Measurements from ENCODE around the gene ZDHHC1. TPM values are rescaled to one million over a fixed set of nuclear protein-coding genes. Genes with fewer than 3 reads are reported as not detected.

Gene ZDHHC1
- total and polyA plus RNA-seq, 2 of the 13 experiments (the other 11 are each of a cell fraction or from before 2014, with no cell fraction given): 0.51 to 1.1 TPM

DNA sequence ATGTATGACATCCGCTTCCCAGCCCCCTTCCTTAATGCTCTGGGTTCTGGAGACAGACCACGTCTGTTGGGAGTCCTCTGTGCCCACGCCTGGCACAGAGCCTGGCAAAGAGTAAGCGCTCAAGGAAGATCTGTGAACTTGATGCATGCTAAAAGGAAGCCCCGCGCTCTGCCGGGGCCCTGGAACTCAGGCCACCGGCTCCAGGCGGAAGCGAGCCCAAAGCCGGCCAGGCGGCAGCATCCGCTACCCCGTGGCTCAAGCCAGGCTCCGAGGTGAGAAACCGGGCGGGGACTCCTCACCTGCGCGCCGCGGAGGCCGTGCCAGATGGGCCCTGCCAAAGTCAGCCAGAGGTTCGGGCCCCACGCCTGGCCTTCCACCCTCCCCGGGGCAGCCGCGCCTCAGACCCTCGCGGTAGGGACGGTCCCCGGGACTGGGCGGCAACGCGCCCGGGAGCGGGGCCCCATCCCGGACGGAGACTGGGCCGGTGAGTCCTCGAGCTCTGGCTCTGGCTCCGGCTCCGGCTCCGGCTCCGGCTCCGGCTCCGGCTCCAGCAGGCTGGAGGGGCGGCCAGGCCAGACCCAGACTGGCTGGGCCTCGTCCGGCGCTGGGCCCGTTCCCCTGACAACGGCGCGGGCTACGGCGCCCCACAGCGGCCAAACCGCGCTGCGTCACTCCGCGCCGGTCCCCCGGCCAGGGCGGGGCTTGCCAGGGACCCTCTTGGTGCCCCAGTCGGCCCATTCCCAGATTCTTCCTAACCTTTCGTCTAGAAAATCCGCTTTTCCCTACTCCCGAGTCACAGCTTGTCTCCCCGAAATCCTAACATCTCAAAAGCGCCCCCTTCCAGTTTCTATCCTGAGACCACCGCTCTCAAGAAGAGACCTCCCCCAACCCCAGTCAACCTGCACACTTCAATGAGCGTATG, at the start of gene ZDHHC1 (continued):
- TF ChIP-seq, protein P1, sequence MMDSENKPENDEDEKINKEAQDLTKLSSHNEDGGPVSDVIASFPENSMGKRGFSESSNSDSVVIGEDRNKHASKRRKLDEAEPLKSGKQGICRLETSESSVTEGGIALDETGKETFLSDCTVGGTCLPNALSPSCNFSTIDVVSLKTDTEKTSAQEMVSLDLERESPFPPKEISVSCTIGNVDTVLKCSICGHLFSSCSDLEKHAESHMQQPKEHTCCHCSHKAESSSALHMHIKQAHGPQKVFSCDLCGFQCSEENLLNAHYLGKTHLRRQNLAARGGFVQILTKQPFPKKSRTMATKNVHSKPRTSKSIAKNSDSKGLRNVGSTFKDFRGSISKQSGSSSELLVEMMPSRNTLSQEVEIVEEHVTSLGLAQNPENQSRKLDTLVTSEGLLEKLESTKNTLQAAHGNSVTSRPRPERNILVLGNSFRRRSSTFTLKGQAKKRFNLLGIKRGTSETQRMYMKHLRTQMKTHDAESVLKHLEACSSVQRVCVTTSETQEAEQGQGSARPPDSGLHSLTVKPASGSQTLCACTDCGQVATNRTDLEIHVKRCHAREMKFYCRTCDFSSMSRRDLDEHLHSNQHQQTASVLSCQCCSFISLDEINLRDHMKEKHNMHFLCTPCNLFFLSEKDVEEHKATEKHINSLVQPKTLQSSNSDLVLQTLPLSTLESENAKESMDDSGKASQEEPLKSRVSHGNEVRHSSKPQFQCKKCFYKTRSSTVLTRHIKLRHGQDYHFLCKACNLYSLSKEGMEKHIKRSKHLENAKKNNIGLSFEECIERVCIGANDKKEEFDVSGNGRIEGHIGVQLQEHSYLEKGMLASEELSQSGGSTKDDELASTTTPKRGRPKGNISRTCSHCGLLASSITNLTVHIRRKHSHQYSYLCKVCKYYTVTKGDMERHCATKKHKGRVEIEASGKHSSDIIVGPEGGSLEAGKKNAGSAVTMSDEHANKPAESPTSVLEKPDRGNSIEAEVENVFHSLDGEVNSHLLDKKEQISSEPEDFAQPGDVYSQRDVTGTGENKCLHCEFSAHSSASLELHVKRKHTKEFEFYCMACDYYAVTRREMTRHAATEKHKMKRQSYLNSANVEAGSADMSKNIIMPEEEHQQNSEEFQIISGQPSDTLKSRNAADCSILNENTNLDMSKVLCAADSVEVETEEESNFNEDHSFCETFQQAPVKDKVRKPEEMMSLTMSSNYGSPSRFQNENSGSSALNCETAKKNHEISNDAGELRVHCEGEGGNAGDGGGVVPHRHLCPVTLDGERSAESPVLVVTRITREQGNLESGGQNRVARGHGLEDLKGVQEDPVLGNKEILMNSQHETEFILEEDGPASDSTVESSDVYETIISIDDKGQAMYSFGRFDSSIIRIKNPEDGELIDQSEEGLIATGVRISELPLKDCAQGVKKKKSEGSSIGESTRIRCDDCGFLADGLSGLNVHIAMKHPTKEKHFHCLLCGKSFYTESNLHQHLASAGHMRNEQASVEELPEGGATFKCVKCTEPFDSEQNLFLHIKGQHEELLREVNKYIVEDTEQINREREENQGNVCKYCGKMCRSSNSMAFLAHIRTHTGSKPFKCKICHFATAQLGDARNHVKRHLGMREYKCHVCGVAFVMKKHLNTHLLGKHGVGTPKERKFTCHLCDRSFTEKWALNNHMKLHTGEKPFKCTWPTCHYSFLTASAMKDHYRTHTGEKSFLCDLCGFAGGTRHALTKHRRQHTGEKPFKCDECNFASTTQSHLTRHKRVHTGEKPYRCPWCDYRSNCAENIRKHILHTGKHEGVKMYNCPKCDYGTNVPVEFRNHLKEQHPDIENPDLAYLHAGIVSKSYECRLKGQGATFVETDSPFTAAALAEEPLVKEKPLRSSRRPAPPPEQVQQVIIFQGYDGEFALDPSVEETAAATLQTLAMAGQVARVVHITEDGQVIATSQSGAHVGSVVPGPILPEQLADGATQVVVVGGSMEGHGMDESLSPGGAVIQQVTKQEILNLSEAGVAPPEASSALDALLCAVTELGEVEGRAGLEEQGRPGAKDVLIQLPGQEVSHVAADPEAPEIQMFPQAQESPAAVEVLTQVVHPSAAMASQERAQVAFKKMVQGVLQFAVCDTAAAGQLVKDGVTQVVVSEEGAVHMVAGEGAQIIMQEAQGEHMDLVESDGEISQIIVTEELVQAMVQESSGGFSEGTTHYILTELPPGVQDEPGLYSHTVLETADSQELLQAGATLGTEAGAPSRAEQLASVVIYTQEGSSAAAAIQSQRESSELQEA (CRISPR knock-in tag; IDR thresholded peaks at IDR 0.05; ENCODE audit: not compliant biosample characterization): peak; percentile 68
- TF ChIP-seq, protein P2, sequence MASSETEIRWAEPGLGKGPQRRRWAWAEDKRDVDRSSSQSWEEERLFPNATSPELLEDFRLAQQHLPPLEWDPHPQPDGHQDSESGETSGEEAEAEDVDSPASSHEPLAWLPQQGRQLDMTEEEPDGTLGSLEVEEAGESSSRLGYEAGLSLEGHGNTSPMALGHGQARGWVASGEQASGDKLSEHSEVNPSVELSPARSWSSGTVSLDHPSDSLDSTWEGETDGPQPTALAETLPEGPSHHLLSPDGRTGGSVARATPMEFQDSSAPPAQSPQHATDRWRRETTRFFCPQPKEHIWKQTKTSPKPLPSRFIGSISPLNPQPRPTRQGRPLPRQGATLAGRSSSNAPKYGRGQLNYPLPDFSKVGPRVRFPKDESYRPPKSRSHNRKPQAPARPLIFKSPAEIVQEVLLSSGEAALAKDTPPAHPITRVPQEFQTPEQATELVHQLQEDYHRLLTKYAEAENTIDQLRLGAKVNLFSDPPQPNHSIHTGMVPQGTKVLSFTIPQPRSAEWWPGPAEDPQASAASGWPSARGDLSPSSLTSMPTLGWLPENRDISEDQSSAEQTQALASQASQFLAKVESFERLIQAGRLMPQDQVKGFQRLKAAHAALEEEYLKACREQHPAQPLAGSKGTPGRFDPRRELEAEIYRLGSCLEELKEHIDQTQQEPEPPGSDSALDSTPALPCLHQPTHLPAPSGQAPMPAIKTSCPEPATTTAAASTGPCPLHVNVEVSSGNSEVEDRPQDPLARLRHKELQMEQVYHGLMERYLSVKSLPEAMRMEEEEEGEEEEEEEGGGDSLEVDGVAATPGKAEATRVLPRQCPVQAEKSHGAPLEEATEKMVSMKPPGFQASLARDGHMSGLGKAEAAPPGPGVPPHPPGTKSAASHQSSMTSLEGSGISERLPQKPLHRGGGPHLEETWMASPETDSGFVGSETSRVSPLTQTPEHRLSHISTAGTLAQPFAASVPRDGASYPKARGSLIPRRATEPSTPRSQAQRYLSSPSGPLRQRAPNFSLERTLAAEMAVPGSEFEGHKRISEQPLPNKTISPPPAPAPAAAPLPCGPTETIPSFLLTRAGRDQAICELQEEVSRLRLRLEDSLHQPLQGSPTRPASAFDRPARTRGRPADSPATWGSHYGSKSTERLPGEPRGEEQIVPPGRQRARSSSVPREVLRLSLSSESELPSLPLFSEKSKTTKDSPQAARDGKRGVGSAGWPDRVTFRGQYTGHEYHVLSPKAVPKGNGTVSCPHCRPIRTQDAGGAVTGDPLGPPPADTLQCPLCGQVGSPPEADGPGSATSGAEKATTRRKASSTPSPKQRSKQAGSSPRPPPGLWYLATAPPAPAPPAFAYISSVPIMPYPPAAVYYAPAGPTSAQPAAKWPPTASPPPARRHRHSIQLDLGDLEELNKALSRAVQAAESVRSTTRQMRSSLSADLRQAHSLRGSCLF (CRISPR knock-in tag; IDR thresholded peaks at IDR 0.05; ENCODE audit: borderline replicate concordance): 0 out of 2 replicates have a peak, but pooled peaks have one; percentile 63
- TF ChIP-seq ZNF335 (CRISPR knock-in tag; IDR thresholded peaks at IDR 0.05) (peak; percentile 20; the same call in 1 of the 2 replicates), NR1H2 (CRISPR knock-in tag; IDR thresholded peaks at IDR 0.05; ENCODE audit: borderline replicate concordance, low read depth) (0 out of 2 replicates have a peak, but pooled peaks have one; percentile 40), KLF12 (CRISPR knock-in tag; IDR thresholded peaks at IDR 0.05; ENCODE audit: borderline replicate concordance) (0 out of 2 replicates have a peak, but pooled peaks have one; percentile 61), PHF21A (CRISPR knock-in tag; IDR thresholded peaks at IDR 0.05) (no peak)
- TF ChIP-seq, protein P3, sequence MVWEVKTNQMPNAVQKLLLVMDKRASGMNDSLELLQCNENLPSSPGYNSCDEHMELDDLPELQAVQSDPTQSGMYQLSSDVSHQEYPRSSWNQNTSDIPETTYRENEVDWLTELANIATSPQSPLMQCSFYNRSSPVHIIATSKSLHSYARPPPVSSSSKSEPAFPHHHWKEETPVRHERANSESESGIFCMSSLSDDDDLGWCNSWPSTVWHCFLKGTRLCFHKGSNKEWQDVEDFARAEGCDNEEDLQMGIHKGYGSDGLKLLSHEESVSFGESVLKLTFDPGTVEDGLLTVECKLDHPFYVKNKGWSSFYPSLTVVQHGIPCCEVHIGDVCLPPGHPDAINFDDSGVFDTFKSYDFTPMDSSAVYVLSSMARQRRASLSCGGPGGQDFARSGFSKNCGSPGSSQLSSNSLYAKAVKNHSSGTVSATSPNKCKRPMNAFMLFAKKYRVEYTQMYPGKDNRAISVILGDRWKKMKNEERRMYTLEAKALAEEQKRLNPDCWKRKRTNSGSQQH (CRISPR knock-in tag; IDR thresholded peaks at IDR 0.05; ENCODE audit: low read depth): peak; percentile 66; the same call in 1 of the 2 replicates
- TF ChIP-seq, protein P4, sequence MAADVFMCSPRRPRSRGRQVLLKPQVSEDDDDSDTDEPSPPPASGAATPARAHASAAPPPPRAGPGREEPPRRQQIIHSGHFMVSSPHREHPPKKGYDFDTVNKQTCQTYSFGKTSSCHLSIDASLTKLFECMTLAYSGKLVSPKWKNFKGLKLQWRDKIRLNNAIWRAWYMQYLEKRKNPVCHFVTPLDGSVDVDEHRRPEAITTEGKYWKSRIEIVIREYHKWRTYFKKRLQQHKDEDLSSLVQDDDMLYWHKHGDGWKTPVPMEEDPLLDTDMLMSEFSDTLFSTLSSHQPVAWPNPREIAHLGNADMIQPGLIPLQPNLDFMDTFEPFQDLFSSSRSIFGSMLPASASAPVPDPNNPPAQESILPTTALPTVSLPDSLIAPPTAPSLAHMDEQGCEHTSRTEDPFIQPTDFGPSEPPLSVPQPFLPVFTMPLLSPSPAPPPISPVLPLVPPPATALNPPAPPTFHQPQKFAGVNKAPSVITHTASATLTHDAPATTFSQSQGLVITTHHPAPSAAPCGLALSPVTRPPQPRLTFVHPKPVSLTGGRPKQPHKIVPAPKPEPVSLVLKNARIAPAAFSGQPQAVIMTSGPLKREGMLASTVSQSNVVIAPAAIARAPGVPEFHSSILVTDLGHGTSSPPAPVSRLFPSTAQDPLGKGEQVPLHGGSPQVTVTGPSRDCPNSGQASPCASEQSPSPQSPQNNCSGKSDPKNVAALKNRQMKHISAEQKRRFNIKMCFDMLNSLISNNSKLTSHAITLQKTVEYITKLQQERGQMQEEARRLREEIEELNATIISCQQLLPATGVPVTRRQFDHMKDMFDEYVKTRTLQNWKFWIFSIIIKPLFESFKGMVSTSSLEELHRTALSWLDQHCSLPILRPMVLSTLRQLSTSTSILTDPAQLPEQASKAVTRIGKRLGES (CRISPR knock-in tag; IDR thresholded peaks at IDR 0.05; ENCODE audit: borderline replicate concordance): peak; percentile 60; the same call in 1 of the 2 replicates

Data from HepG2 (cell line).